Measurements from ENCODE around the gene LTF. TPM values are rescaled to one million over a fixed set of nuclear protein-coding genes. Genes with fewer than 3 reads are reported as not detected.

LTF gene
- total and polyA plus RNA-seq, 9 of the 15 experiments (the other 6 are each of a cell fraction or from before 2014, with no cell fraction given) = 0.07 TPM; not detected in 8

- TF ChIP-seq, protein P1, sequence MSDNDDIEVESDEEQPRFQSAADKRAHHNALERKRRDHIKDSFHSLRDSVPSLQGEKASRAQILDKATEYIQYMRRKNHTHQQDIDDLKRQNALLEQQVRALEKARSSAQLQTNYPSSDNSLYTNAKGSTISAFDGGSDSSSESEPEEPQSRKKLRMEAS (CRISPR knock-in tag; IDR thresholded peaks at IDR 0.05) = peak; percentile 31; the same call in 1 of the 2 replicates
- TF ChIP-seq SRF (CRISPR knock-in tag; IDR thresholded peaks at IDR 0.05) = no peak
- TF ChIP-seq, protein P2, sequence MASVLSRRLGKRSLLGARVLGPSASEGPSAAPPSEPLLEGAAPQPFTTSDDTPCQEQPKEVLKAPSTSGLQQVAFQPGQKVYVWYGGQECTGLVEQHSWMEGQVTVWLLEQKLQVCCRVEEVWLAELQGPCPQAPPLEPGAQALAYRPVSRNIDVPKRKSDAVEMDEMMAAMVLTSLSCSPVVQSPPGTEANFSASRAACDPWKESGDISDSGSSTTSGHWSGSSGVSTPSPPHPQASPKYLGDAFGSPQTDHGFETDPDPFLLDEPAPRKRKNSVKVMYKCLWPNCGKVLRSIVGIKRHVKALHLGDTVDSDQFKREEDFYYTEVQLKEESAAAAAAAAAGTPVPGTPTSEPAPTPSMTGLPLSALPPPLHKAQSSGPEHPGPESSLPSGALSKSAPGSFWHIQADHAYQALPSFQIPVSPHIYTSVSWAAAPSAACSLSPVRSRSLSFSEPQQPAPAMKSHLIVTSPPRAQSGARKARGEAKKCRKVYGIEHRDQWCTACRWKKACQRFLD (CRISPR knock-in tag; IDR thresholded peaks at IDR 0.05) = no peak
- TF ChIP-seq NR1H2 (CRISPR knock-in tag; IDR thresholded peaks at IDR 0.05) = no peak
- no peak for TF ChIP-seq GTF2E2 (tag; IDR thresholded peaks at IDR 0.05)
Observed at GRCh38 chr3:46423588-46423987, 41.1 kb downstream of the LTF start (continued).

- Histone ChIP-seq H3K36me3 (ENCODE audit: control insufficient read depth, insufficient read depth, low read length) (no peaks in the 10 kb centered on the region), H3K4me1 (replicated peaks in 1 of 2; ENCODE audit: control insufficient read depth in 2 of 2, insufficient read depth in 2 of 2, low read length in 2 of 2) (peaks cover 3 to 12% of the 10 kb centered on the region in 2 experiments; a peak in 4 of 5 replicates), H3K9me3 (replicated peaks; ENCODE audit: control insufficient read depth, insufficient read depth, low read depth, low read length) (no peaks in the 10 kb centered on the region), H3K27ac (ENCODE audit: extremely low read depth, low read depth, low read length) (no peak overlapping the region), H3K79me2 (ENCODE audit: control insufficient read depth, insufficient read depth, low read length) (no peaks in the 10 kb centered on the region), H3K9ac (ENCODE audit: insufficient read depth in 1 of 2, low read depth in 2 of 2, low read length in 2 of 2) (no peak overlapping the region), H2AFZ (ENCODE audit: low read depth, low read length) (no peak overlapping the region), H3K27me3 (ENCODE audit: control insufficient read depth in 2 of 2, insufficient read depth in 2 of 2, low read length in 2 of 2) (peaks cover 0 to 4% of the 10 kb centered on the region in 2 experiments; a peak in 2 of 5 replicates), H4K20me1 (replicated peaks; ENCODE audit: control insufficient read depth, insufficient read depth, low read length) (no peaks in the 10 kb centered on the region), H3K4me3 (no peak overlapping the region), H3K4me2 (ENCODE audit: insufficient read depth, low read length) (no peak overlapping the region), H3K9me1 (ENCODE audit: control insufficient read depth, insufficient read depth, low read length) (no peaks in the 10 kb centered on the region)
- intact Hi-C loops (cut with micrococcal nuclease) (no loop called here), in situ Hi-C loops (cut with MboI) (loop anchor here (25.0 kb wide), 1 partner anchor 1385 kb away; the partner anchor contains the start of gene CLEC3B)
- DNase-seq (ENCODE audit: extremely low read depth in 1 of 4, low spot score in 3 of 4) = peak; percentile 58 to 63 (median 61)
- no TSS peak for BruUV-seq (replicated peaks)
- 14% methylated on average over 6 of the region's 6 CpGs for WGBS (ENCODE audit: insufficient coverage, low coverage, missing lambda C conversion rate)
- peak; percentile 86 for ATAC-seq
- FAIRE-seq = no peak
- ChIA-PET POLR2A (interaction anchor here (1.0 to 1.2 kb wide), 2 partner anchors 13 to 15 kb away, joined by 3 to 4 read pairs; partner anchors contain the start of gene CCRL2), CTCF (ENCODE audit: low intra/inter-chr PET ratio) (interaction anchor here (0.6 kb wide), 1 partner anchor 320 kb away, joined by 3 read pairs; no protein-coding TSS in a partner anchor)
- TF ChIP-seq ZNF639 (CRISPR knock-in tag; conservative IDR thresholded peaks at IDR 0.05 in 1 of 2, IDR thresholded peaks at IDR 0.05 in 1 of 2) = 0 out of 4 replicates have a peak, but pooled peaks of 1 of the 2 experiments have one; percentile 20
- no peak for TF ChIP-seq MAFK (IDR thresholded peaks at IDR 0.05; ENCODE audit: low read length)
- no peak for TF ChIP-seq NFRKB (IDR thresholded peaks at IDR 0.05; ENCODE audit: low read depth)
- TF ChIP-seq ZNF717 (CRISPR knock-in tag; IDR thresholded peaks at IDR 0.05) = no peak
- no peak for TF ChIP-seq NFXL1 (CRISPR knock-in tag; IDR thresholded peaks at IDR 0.05)
- TF ChIP-seq ZNF347 (CRISPR knock-in tag; IDR thresholded peaks at IDR 0.05; ENCODE audit: low read depth) = no peak
- TF ChIP-seq L3MBTL2 (IDR thresholded peaks at IDR 0.05) = peak; percentile 65
- peak in 1 of 2 experiments; percentile 87; a peak in 1 of 4 replicates for TF ChIP-seq FOXK2 (conservative IDR thresholded peaks at IDR 0.05 in 1 of 2, IDR thresholded peaks at IDR 0.05 in 1 of 2; ENCODE audit: low read depth in 2 of 2)
- no peak for TF ChIP-seq ZNF518B (CRISPR knock-in tag; IDR thresholded peaks at IDR 0.05)
Observed at GRCh38 chr3:46422617-46423016, 42.1 kb downstream of the LTF start.

Data from K562 (cell line).